Occipital lobe (tissue), 2 donors: ENCODE measurements around the gene CACNA1I. TPM values are rescaled to one million over a fixed set of nuclear protein-coding genes. Genes with fewer than 3 reads are reported as not detected.
"Not testable (repeated sequence)": the region's sequence is repeated elsewhere in the genome, so short reads cannot be mapped to it uniquely, and the experiment has no call there.

Experiments
- DNase-seq: peaks from one replicate; lab custom pipeline; 2025; lab: John Stamatoyannopoulos, UW
- total RNA-seq: library from RNA; depleted of rRNA; stranded (reverse); fragments of >200 nt; gene quantifications from one replicate; pipeline ENCODE4 v1.2.3, GENCODE V29; 2014

CACNA1I gene
- total RNA-seq, 1 donor from 2014 or later = 6.7 TPM

- DNase-seq = no peak
Observed at GRCh38 chr22:39718206-39718605, 147.7 kb downstream of the CACNA1I start.

GRCh38 chr22:39718921-39719475 is 148.4 kb downstream of the CACNA1I start:
- no peak for DNase-seq

GRCh38 chr22:39719559-39720450 is 149.3 kb downstream of the CACNA1I start:
- DNase-seq = no peak

- no peak for DNase-seq
Observed at GRCh38 chr22:39721206-39722031, 150.9 kb downstream of the CACNA1I start.

- no peak for DNase-seq
Observed at GRCh38 chr22:39722032-39722325, 151.4 kb downstream of the CACNA1I start.

GRCh38 chr22:39722501-39722900 is 151.9 kb downstream of the CACNA1I start:
- DNase-seq = no peak

GRCh38 chr22:39723463-39723862 is 152.9 kb downstream of the CACNA1I start:
- no peak for DNase-seq

- DNase-seq = peak; percentile 12
Observed at GRCh38 chr22:39723899-39724351, 153.4 kb downstream of the CACNA1I start.

- no peak for DNase-seq
Observed at GRCh38 chr22:39724390-39724789, 153.8 kb downstream of the CACNA1I start.

GRCh38 chr22:39724857-39725256 is 154.3 kb downstream of the CACNA1I start:
- DNase-seq = no peak

- DNase-seq = no peak
Observed at GRCh38 chr22:39725351-39726035, 154.9 kb downstream of the CACNA1I start.

- no peak for DNase-seq
Observed at GRCh38 chr22:39727541-39727940, 157.0 kb downstream of the CACNA1I start.

GRCh38 chr22:39728236-39728860 is 157.8 kb downstream of the CACNA1I start:
- DNase-seq = no peak

GRCh38 chr22:39729141-39729934 is 158.8 kb downstream of the CACNA1I start:
- no peak for DNase-seq

GRCh38 chr22:39731481-39731880 is 160.9 kb downstream of the CACNA1I start:
- DNase-seq = no peak

- DNase-seq = no peak
Observed at GRCh38 chr22:39731881-39732555, 161.5 kb downstream of the CACNA1I start.

- no peak for DNase-seq
Observed at GRCh38 chr22:39732625-39733024, 162.1 kb downstream of the CACNA1I start.

GRCh38 chr22:39733191-39733590 is 162.6 kb downstream of the CACNA1I start:
- no peak for DNase-seq

- not testable (repeated sequence) for DNase-seq
Observed at GRCh38 chr22:39734046-39734445, 163.5 kb downstream of the CACNA1I start.

GRCh38 chr22:39734866-39735265 is 164.3 kb downstream of the CACNA1I start:
- no peak for DNase-seq
